Amniotic epithelial cell (primary cell): ENCODE data around the gene IL17RC.
"Not testable (repeated sequence)": the region's sequence is repeated elsewhere in the genome, so short reads cannot be mapped to it uniquely, and the experiment has no call there.

Experiments used
- DNase-seq: peaks from one replicate; pipeline ENCODE4 v3.0.0-alpha.2; 2010; ENCODE audit warnings: low read depth

The IL17RC gene

GRCh38 chr3:9893739-9894138 is 23.2 kb upstream of the IL17RC start:
- DNase-seq: no peak

GRCh38 chr3:9895715-9896114 is 21.2 kb upstream of the IL17RC start:
- not testable (repeated sequence) for DNase-seq

GRCh38 chr3:9896755-9897407 is 20.0 kb upstream of the IL17RC start:
- peak; percentile 78 for DNase-seq

GRCh38 chr3:9897408-9898372 is 19.2 kb upstream of the IL17RC start:
- DNase-seq: peak; percentile 74

GRCh38 chr3:9898467-9899241 is 18.2 kb upstream of the IL17RC start:
- peak; percentile 37 for DNase-seq

- DNase-seq: no peak
Measured at GRCh38 chr3:9899289-9899791, 17.6 kb upstream of the IL17RC start.

- not testable (repeated sequence) for DNase-seq
Measured at GRCh38 chr3:9900965-9901415, 15.9 kb upstream of the IL17RC start.

- DNase-seq: peak; percentile 51
Measured at GRCh38 chr3:9901967-9902366, 14.9 kb upstream of the IL17RC start.

- no peak for DNase-seq
Measured at GRCh38 chr3:9902372-9903237, 14.3 kb upstream of the IL17RC start, which contains the start of gene IL17RE. TSS of gene IL17RE (plus strand) at chr3:9902848. CDS start at chr3:9902933, 85 bp downstream.

- DNase-seq: no peak
Measured at GRCh38 chr3:9903238-9903624, 13.7 kb upstream of the IL17RC start.

- no peak for DNase-seq
Measured at GRCh38 chr3:9903904-9904303, 13.0 kb upstream of the IL17RC start.

- DNase-seq: no peak
Measured at GRCh38 chr3:9906480-9906879, 10.4 kb upstream of the IL17RC start.

GRCh38 chr3:9908286-9908685 is 8.6 kb upstream of the IL17RC start:
- no peak for DNase-seq

- peak; percentile 28 for DNase-seq
Measured at GRCh38 chr3:9909221-9910013, 7.5 kb upstream of the IL17RC start.

GRCh38 chr3:9911863-9912262 is 5.0 kb upstream of the IL17RC start:
- DNase-seq: peak; percentile 36

- peak; percentile 96 for DNase-seq
Measured at GRCh38 chr3:9912294-9912935, 4.5 kb upstream of the IL17RC start.

- DNase-seq: no peak
Measured at GRCh38 chr3:9913601-9914000, 3.3 kb upstream of the IL17RC start.

- DNase-seq: no peak
Measured at GRCh38 chr3:9914011-9914410, 2.9 kb upstream of the IL17RC start.

GRCh38 chr3:9914559-9915253 is 2.2 kb upstream of the IL17RC start:
- no peak for DNase-seq
